Lung (tissue), 12 donors: ENCODE results near the gene AGO4. TPM values are rescaled to one million over a fixed set of nuclear protein-coding genes. Genes with fewer than 3 reads are reported as not detected.
A peak's percentile ranks its signal among the peaks of the same experiment; 100 is the strongest.
"Not testable (repeated sequence)": the region's sequence is repeated elsewhere in the genome, so short reads cannot be mapped to it uniquely, and the experiment has no call there.

Source experiments
- ATAC-seq: fragments of 200-7000 bp; cut with Tn5 transposase; one replicate; pipeline ENCODE4 v1.9.1; 2020; ENCODE audit warnings: moderate number of reproducible peaks; ENCODE audit not compliant: insufficient read depth, low FRiP score
- DNase-seq, 3 donors: peaks; one replicate each; pipeline ENCODE4 v3.0.0-alpha.2; 2013 to 2017
- H3K27ac ChIP-seq, 2 donors: one replicate each; pipeline ENCODE4 v1.5.1; 2013; ENCODE audit warnings: mild to moderate bottlenecking in 2 of 2, moderate library complexity in 2 of 2, control low read depth in 1 of 2, inconsistent platforms in 1 of 2, low read depth in 1 of 2, low read length in 1 of 2
- H3K27me3 ChIP-seq, 3 donors: one replicate each; pipeline ENCODE4 v1.5.1; 2013; ENCODE audit warnings: low read length in 2 of 3; ENCODE audit not compliant: control insufficient read depth in 3 of 3, insufficient read depth in 3 of 3
- H3K36me3 ChIP-seq, 4 donors: one replicate each; pipeline ENCODE4 v1.5.1; 2013; ENCODE audit warnings: low read length in 4 of 4, mild to moderate bottlenecking in 1 of 4, moderate library complexity in 1 of 4; ENCODE audit not compliant: control insufficient read depth in 4 of 4, insufficient read depth in 4 of 4
- H3K4me1 ChIP-seq, 5 donors: one replicate each; pipeline ENCODE4 v1.5.1; 2013; ENCODE audit warnings: low read length in 5 of 5, mild to moderate bottlenecking in 2 of 5, moderate library complexity in 1 of 5; ENCODE audit not compliant: control insufficient read depth in 5 of 5, insufficient read depth in 5 of 5
- H3K4me3 ChIP-seq: one replicate; pipeline ENCODE4 v1.5.1; 2013; ENCODE audit warnings: mild to moderate bottlenecking, control low read depth, moderate library complexity
- H3K9ac ChIP-seq, 2 donors: one replicate each; pipeline ENCODE4 v1.5.1; 2013; ENCODE audit warnings: low read length in 2 of 2, control low read depth in 1 of 2; ENCODE audit not compliant: insufficient read depth in 1 of 2
- H3K9me3 ChIP-seq, 4 donors: one replicate each; pipeline ENCODE4 v1.5.1; 2013; ENCODE audit warnings: low read length in 3 of 4, mild to moderate bottlenecking in 1 of 4, moderate library complexity in 1 of 4; ENCODE audit not compliant: control insufficient read depth in 4 of 4, insufficient read depth in 3 of 4
- CTCF ChIP-seq: IDR thresholded peaks from 2 replicates; pipeline ENCODE4 v1.5.1; 2012; ENCODE audit warnings: mild to moderate bottlenecking; ENCODE audit errors: control extremely low read depth, extremely low read depth
- WGBS, 2 donors: extraction: QIAGEN DNeasy Blood & Tissue Kit; methylation state at CpG; one replicate each; pipeline ENCODE4 v1.1.7; 2013; 5-methylcytosine and 5-hydroxymethylcytosine counted together
- polyA plus RNA-seq, 2 donors: library from polyadenylated mRNA; stranded (reverse); fragments of 200-250 nt; gene quantifications; one replicate each; pipeline ENCODE4 v1.2.1, GENCODE V29; 2013
- total RNA-seq, 2 donors: library from RNA; depleted of rRNA in 1 of 2; stranded (reverse); fragments of >200 nt in 1 of 2; gene quantifications; one replicate each; pipeline ENCODE4 v1.2.1, GENCODE V29; 2014 to 2021
- donor health status: control.
- donor health status: control.
- donor health status: Bipolar disorder and iron deficiency.
- donor health status: healthy.
- donor health status: DM: yes; HTN: yes; CAD: no.

The AGO4 gene
- total and polyA plus RNA-seq, 4 donors: 8.5 to 37.3 (median 19.2) TPM

DNA sequence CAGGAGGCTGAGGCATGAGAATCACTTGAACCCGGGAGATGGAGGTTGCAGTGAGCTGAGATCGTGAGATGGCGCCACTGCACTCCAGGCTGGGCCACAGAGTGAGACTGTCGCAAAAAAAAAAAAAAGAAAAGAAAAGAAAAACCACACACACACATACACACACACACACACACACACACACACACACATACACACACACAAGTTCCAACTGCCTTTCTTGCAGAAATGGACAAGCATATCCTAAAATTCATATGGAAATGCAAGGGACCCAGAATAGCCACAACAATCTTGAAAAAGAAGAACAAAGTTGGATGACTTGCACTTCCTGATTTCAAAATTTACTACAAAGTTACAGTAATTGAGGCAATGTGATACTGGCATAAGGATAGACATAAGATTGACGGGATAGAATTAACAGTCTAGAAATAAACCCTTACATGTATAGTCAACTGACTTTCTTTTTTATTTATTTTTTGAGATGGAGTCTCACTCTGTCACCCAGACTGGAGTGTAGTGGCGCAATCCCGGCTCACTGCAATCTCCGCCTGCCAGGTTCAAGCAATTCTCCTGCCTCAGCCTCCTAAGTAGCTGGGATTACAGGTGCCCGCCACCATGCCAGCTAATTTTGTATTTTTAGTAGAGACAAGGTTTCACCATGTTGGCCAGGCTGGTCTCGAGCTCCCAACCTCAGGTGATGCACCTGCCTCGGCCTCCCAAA lies 7.5 kb upstream of the AGO4 start:
- not testable (repeated sequence) for H3K9ac ChIP-seq, H3K4me3 ChIP-seq, H3K27ac ChIP-seq, H3K4me1 ChIP-seq, H3K9me3 ChIP-seq, H3K36me3 ChIP-seq, H3K27me3 ChIP-seq
- ATAC-seq: peak; percentile 34
- peak in 1 of 3 donors; percentile 7 for DNase-seq
- WGBS, 2 donors: 43 to 81% methylated on average over 11 of the region's 11 CpGs

DNA sequence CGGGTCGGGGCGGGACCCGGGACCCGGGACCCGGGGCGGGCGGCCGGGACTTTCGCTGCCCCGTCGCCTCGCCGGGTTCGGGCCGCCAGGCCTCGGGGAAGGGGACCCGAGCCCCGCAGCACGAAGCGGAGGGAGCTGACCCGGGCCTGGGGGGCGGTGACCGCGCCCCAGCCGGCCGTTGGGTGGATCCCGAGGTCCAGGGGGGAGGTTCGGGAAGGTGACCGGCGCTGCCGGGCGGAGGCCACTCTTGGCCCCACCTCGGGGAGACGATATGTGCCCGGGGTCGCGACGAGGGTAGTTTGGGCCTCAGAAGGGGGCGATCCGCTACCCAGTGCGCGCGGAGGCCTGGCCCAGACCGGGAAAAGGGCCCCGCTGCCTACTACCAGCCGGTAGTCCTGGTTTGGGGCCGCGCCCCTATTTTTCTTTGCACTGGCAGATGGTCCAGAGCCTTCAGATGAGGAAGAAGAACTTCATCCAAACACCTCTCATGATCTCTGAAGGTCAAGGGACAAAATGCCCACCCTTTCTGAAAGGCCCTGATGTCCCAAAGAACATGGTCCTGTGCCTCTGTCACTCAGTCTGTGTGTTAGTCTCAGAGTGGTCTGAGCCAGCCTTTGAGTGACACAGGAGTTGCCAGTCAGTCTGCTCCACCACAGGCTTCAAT lies 766 bp downstream of the AGO4 start:
- Histone ChIP-seq H3K27me3 (no peaks in the 10 kb centered on the region), H3K9me3 (no peaks in the 10 kb centered on the region), H3K27ac (peak overlapping the region; percentile 97), H3K9ac (peak overlapping the region; percentile 69 to 75), H3K4me3 (peak overlapping the region; percentile 85), H3K4me1 (peaks cover 3 to 16% (median 6%) of the 10 kb centered on the region in 5 donors), H3K36me3 (no peaks in the 10 kb centered on the region)
- TF ChIP-seq CTCF: no peak
- WGBS, 2 donors: 0 to 2% methylated on average over 43 to 49 of the region's 49 CpGs
- DNase-seq (peak; percentile 30 to 41 (median 31)), ATAC-seq (peak; percentile 44)

DNA sequence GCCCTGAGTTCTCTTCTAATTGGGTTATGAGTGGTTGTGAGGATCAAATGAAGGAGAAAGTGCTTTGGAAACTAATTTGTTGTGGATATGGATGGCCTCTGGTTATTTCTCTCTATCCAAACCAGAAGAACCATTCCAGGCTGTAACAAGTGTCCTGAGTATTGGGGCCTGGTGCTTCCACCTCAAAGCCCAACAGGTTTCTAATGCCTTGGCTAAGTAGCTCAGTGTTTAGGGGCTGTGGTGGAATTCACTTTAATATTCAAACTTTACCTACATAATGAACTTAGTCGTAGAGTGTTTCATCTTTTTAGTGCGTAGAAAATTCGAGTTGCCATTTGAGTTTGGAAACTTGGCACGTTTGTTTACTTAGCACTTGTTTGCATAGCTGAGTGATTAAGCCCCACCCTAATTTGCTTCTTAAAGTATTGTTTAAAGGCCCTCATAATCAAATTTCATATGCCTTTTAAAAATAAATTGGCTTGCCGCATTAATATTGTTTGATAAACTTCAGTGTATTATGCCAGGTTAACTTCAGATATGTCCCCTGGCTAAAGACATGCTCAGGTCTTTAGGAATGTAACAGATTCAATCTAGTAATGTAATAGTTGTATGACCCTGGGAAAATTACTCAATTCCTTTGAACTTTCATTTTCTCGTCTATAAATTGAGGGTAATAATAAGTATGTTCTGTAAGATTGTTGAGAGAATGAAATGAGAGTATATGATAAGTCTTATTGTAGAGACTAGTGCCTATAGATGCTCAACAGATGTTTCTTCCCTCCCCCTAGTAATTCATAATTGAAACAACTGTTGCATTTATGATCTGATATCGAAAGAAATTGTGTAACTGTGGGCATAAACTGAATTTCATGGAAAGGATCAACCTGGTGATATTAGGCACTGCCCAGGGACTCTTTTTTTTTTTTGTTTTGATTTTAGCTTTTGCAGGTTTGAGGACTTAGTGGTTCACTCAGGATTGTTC lies 1.6 kb downstream of the AGO4 start:
- Histone ChIP-seq H3K27ac (peak overlapping the region; percentile 97), H3K27me3 (no peaks in the 10 kb centered on the region), H3K36me3 (no peaks in the 10 kb centered on the region), H3K9ac (peak overlapping the region; percentile 69 to 75), H3K4me3 (peak overlapping the region; percentile 85), H3K9me3 (no peaks in the 10 kb centered on the region), H3K4me1 (peaks cover 3 to 16% (median 6%) of the 10 kb centered on the region in 5 donors)
- DNase-seq: peak in 2 of 3 donors; percentile 3 to 18
- WGBS, 2 donors: 30 to 42% methylated on average over 7 of the region's 7 CpGs
- no peak for ATAC-seq
- TF ChIP-seq CTCF: no peak
